DMS79 treated with DMSO at 0.1 percent for 48 hours (cell line): Measurements from ENCODE around the gene LAMB1.
"Not testable (repeated sequence)": the region's sequence is repeated elsewhere in the genome, so short reads cannot be mapped to it uniquely, and the experiment has no call there.

ENCODE experiments used
- DNase-seq: peaks from one replicate; lab custom pipeline; 2025; lab: John Stamatoyannopoulos, UW

LAMB1 gene

GRCh38 chr7:107971613-107972012, 31.3 kb downstream of the LAMB1 start:
- no peak for DNase-seq

GRCh38 chr7:107971100-107971499, 31.9 kb downstream of the LAMB1 start:
- DNase-seq, result no peak

- DNase-seq, result no peak
Measured at GRCh38 chr7:107969856-107970255, 33.1 kb downstream of the LAMB1 start.

GRCh38 chr7:107968449-107968848, 34.5 kb downstream of the LAMB1 start:
- DNase-seq, result no peak

- no peak for DNase-seq
Measured at GRCh38 chr7:107967420-107967819, 35.5 kb downstream of the LAMB1 start.

GRCh38 chr7:107966711-107967110, 36.2 kb downstream of the LAMB1 start:
- no peak for DNase-seq

- no peak for DNase-seq
Measured at GRCh38 chr7:107964510-107964909, 38.5 kb downstream of the LAMB1 start.

- no peak for DNase-seq
Measured at GRCh38 chr7:107962817-107963216, 40.1 kb downstream of the LAMB1 start.

GRCh38 chr7:107961405-107961804, 41.6 kb downstream of the LAMB1 start:
- DNase-seq, result no peak

- DNase-seq, result no peak
Measured at GRCh38 chr7:107960272-107960671, 42.7 kb downstream of the LAMB1 start.

GRCh38 chr7:107959527-107959898, 43.4 kb downstream of the LAMB1 start:
- DNase-seq, result no peak

- no peak for DNase-seq
Measured at GRCh38 chr7:107958764-107959526, 44.0 kb downstream of the LAMB1 start.

GRCh38 chr7:107957436-107957835, 45.5 kb downstream of the LAMB1 start:
- DNase-seq, result no peak

GRCh38 chr7:107956950-107957349, 46.0 kb downstream of the LAMB1 start:
- not testable (repeated sequence) for DNase-seq

- no peak for DNase-seq
Measured at GRCh38 chr7:107955394-107955793, 47.6 kb downstream of the LAMB1 start.

- no peak for DNase-seq
Measured at GRCh38 chr7:107953924-107954303, 49.0 kb downstream of the LAMB1 start.

- DNase-seq, result no peak
Measured at GRCh38 chr7:107953265-107953923, 49.6 kb downstream of the LAMB1 start.

- DNase-seq, result no peak
Measured at GRCh38 chr7:107951896-107952295, 51.1 kb downstream of the LAMB1 start.

- DNase-seq, result peak; percentile 38
Measured at GRCh38 chr7:107951172-107951787, 51.7 kb downstream of the LAMB1 start.

- DNase-seq, result no peak
Measured at GRCh38 chr7:107949443-107949935, 53.5 kb downstream of the LAMB1 start.

- DNase-seq, result no peak
Measured at GRCh38 chr7:107948645-107949442, 54.1 kb downstream of the LAMB1 start.

- no peak for DNase-seq
Measured at GRCh38 chr7:107946881-107947280, 56.1 kb downstream of the LAMB1 start.
